ENCODE results near the gene ATP1B3. TPM values are rescaled to one million over a fixed set of nuclear protein-coding genes. Genes with fewer than 3 reads are reported as not detected.

Gene ATP1B3
- total RNA-seq, 2 donors from 2014 or later, result 13.2 to 28.0 TPM

DNA sequence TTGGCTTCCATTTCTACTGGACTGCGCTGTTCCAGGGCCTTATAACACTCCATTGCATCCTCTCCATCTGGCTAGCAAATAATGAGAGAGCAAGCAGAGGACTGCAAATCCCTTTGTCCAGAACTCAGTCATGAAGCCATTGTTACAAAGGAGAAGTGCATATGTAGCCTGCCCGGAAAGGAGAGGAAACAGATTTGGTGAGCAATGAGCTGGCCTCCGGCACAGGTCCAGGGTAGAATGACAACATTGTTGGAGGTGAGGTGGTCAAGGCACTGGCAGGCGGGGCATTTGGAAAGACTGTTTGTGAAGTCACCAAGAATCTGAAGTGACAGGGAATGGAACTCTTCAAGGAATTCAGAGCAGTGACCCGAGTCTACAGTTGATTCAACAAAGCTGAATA lies 25.0 kb upstream of the ATP1B3 start:
- Histone ChIP-seq H3K9me3 (no peaks in the 10 kb centered on the region), H3K27me3 (no peaks in the 10 kb centered on the region), H3K36me3 (replicated peaks in 1 of 2; ENCODE audit: insufficient read depth in 1 of 2, low read depth in 2 of 2) (no peaks in the 10 kb centered on the region), H3K4me3 (no peak overlapping the region), H3K27ac (no peak overlapping the region), H3K4me1 (no peaks in the 10 kb centered on the region)
- intact Hi-C loops (cut with DNase I), result no loop called here
- ATAC-seq, result no peak
- DNase-seq, result peak in 1 of 4 donors; percentile 22
- TF ChIP-seq, protein P1, sequence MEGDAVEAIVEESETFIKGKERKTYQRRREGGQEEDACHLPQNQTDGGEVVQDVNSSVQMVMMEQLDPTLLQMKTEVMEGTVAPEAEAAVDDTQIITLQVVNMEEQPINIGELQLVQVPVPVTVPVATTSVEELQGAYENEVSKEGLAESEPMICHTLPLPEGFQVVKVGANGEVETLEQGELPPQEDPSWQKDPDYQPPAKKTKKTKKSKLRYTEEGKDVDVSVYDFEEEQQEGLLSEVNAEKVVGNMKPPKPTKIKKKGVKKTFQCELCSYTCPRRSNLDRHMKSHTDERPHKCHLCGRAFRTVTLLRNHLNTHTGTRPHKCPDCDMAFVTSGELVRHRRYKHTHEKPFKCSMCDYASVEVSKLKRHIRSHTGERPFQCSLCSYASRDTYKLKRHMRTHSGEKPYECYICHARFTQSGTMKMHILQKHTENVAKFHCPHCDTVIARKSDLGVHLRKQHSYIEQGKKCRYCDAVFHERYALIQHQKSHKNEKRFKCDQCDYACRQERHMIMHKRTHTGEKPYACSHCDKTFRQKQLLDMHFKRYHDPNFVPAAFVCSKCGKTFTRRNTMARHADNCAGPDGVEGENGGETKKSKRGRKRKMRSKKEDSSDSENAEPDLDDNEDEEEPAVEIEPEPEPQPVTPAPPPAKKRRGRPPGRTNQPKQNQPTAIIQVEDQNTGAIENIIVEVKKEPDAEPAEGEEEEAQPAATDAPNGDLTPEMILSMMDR (IDR thresholded peaks at IDR 0.05), result no peak
- TF ChIP-seq POLR2A (IDR thresholded peaks at IDR 0.05), result no peak
- WGBS, 2 donors, result 66 to 73% methylated on average over 5 of the region's 5 CpGs

DNA sequence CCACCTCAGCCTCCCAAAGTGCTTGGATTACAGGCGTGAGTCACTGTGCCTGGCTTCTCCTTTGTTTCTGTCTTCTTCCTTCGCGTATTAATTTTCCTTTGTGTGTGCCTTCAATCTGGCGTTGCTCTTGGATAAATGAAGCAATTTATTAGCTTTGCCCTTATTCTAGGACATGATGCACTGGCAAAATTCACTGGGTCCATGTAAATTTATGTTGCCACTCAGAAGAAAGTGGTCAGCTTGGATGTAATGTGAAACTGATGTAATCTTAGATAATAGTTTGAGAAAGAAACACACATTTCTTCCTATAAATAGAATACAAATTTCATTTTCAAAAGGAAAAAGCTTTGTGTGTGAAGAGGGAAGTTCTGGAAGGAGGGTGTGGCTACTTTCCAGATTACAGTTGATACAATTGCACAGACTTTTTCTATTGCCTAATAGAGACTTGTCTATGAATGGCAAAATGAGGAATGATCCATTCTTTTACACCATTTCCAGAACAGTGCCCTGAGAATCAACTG lies 23.3 kb upstream of the ATP1B3 start:
- TF ChIP-seq, protein P1 (IDR thresholded peaks at IDR 0.05), result no peak
- no peak for TF ChIP-seq POLR2A (IDR thresholded peaks at IDR 0.05)
- DNase-seq (peak in 1 of 4 donors; percentile 8), ATAC-seq (no peak)
- intact Hi-C loops (cut with DNase I), result no loop called here
- Histone ChIP-seq H3K27me3 (no peaks in the 10 kb centered on the region), H3K27ac (peak overlapping the region in 1 of 4 donors; percentile 21), H3K9me3 (no peaks in the 10 kb centered on the region), H3K4me1 (no peaks in the 10 kb centered on the region), H3K36me3 (replicated peaks in 1 of 2; ENCODE audit: insufficient read depth in 1 of 2, low read depth in 2 of 2) (no peaks in the 10 kb centered on the region), H3K4me3 (no peak overlapping the region)
- 61 to 70% methylated on average over 4 of the region's 4 CpGs for WGBS, 2 donors

DNA sequence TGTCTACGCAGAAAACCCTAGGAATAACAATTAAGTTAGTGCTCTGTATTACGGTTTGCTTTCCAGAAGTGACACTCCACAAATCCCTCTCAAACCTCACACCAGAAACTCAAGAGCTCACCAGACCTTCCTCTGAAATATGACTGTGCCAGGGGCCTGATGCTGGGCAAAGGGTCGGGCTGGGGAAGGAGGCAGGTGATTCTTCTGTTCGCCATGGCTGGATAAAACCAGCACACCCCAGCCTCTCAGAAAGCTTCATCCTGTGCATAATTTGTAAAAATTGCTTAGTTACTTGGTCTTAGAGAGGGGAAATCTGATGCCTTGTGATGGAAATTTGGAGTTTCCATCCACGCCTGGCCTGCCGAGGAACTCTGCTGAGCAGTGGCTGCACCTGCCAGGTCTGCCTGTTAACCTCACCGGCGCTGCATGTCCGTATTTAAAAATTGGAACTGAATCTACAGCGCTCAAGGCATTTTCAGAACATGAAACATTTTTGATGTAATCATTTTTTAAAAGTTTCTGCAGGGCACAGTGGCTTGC lies 22.7 kb upstream of the ATP1B3 start:
- Histone ChIP-seq H3K9me3 (no peaks in the 10 kb centered on the region), H3K4me1 (no peaks in the 10 kb centered on the region), H3K4me3 (no peak overlapping the region), H3K36me3 (replicated peaks in 1 of 2; ENCODE audit: insufficient read depth in 1 of 2, low read depth in 2 of 2) (no peaks in the 10 kb centered on the region), H3K27ac (peak overlapping the region in 1 of 4 donors; percentile 21), H3K27me3 (no peaks in the 10 kb centered on the region)
- TF ChIP-seq, protein P1 (IDR thresholded peaks at IDR 0.05), result no peak
- no peak for TF ChIP-seq POLR2A (IDR thresholded peaks at IDR 0.05)
- intact Hi-C loops (cut with DNase I), result no loop called here
- 80 to 83% methylated on average over 10 of the region's 10 CpGs for WGBS, 2 donors
- DNase-seq (no peak), ATAC-seq (no peak)

- DNase-seq, result no peak
- no peaks in the 10 kb centered on the region for H3K27me3 ChIP-seq
- no peaks in the 10 kb centered on the region for H3K4me1 ChIP-seq
- no peak for ATAC-seq
- no peaks in the 10 kb centered on the region for H3K9me3 ChIP-seq
- H3K27ac ChIP-seq, result no peak overlapping the region
- no peaks in the 10 kb centered on the region for H3K36me3 ChIP-seq (replicated peaks in 1 of 2; ENCODE audit: insufficient read depth in 1 of 2, low read depth in 2 of 2)
- WGBS, 2 donors, result 56 to 68% methylated on average over 1 of the region's 1 CpG
- TF ChIP-seq POLR2A (IDR thresholded peaks at IDR 0.05), result no peak
- TF ChIP-seq, protein P1 (IDR thresholded peaks at IDR 0.05), result no peak
- no peak overlapping the region for H3K4me3 ChIP-seq
- intact Hi-C loops (cut with DNase I), result no loop called here
These were observed 21.8 kb upstream of the ATP1B3 start for GRCh38 chr3:141854599-141854998.

DNA sequence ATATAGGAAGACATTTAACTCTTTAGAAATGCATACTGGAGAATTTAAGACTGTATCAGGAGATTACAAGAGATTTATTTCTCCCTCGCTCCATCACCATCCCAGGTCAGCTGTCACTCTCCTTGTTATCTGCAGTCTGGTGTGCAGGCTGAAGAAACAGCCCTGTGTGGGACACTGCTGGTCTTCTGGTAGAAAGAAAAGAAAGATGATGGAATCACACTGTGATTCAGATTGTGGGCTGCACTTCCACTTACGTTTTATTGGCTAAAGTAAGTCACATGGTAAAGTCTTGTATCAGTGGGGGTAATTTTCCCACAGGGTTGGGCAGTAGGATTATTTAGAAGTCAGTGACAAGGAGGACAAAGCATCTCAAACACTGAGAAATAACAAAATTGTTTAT lies 18.1 kb upstream of the ATP1B3 start:
- 76 to 83% methylated on average over 2 of the region's 2 CpGs for WGBS, 2 donors
- Histone ChIP-seq H3K4me3 (no peak overlapping the region), H3K27ac (no peak overlapping the region), H3K9me3 (no peaks in the 10 kb centered on the region), H3K36me3 (replicated peaks in 1 of 2; ENCODE audit: insufficient read depth in 1 of 2, low read depth in 2 of 2) (no peaks in the 10 kb centered on the region), H3K27me3 (no peaks in the 10 kb centered on the region), H3K4me1 (no peaks in the 10 kb centered on the region)
- TF ChIP-seq, protein P1 (IDR thresholded peaks at IDR 0.05), result no peak
- TF ChIP-seq POLR2A (IDR thresholded peaks at IDR 0.05), result no peak
- intact Hi-C loops (cut with DNase I), result no loop called here
- ATAC-seq, result no peak
- no peak for DNase-seq
